Liver (tissue), 9 donors: ENCODE data around the gene KCNJ10. TPM values are rescaled to one million over a fixed set of nuclear protein-coding genes. Genes with fewer than 3 reads are reported as not detected.

Experiments used
- DNase-seq: peaks from one replicate; pipeline ENCODE4 v3.0.0-alpha.2; 2017; ENCODE audit warnings: low spot score
- H3K27ac ChIP-seq, 2 donors: one replicate each; pipeline ENCODE4 v1.7.0; 2013; ENCODE audit warnings: inconsistent platforms in 2 of 2, low read length in 2 of 2, control low read depth in 1 of 2, low read depth in 1 of 2, mild to moderate bottlenecking in 1 of 2
- H3K27me3 ChIP-seq, 4 donors: one replicate each; pipeline versions ENCODE4 v1.6.1 to v1.7.0; 2013; ENCODE audit warnings: low read length in 3 of 4, inconsistent platforms in 1 of 4, mild to moderate bottlenecking in 1 of 4, moderate library complexity in 1 of 4; ENCODE audit not compliant: control insufficient read depth in 4 of 4, insufficient read depth in 4 of 4
- H3K36me3 ChIP-seq, 4 donors: one replicate each; pipeline versions ENCODE4 v1.6.1 to v1.7.0; 2013; ENCODE audit warnings: low read length in 3 of 4, mild to moderate bottlenecking in 3 of 4, low read depth in 1 of 4, moderate library complexity in 1 of 4; ENCODE audit not compliant: control insufficient read depth in 4 of 4, insufficient read depth in 3 of 4
- H3K4me1 ChIP-seq, 4 donors: one replicate each; pipeline versions ENCODE4 v1.6.1 to v1.7.0; 2013; ENCODE audit warnings: low read length in 3 of 4, mild to moderate bottlenecking in 3 of 4, moderate library complexity in 1 of 4; ENCODE audit not compliant: control insufficient read depth in 4 of 4, insufficient read depth in 4 of 4
- H3K4me3 ChIP-seq, 3 donors: one replicate each; pipeline versions ENCODE4 v1.6.1 to v1.7.0; 2013; ENCODE audit warnings: low read length in 3 of 3, control low read depth in 1 of 3, low read depth in 1 of 3, mild to moderate bottlenecking in 1 of 3
- H3K9ac ChIP-seq, 2 donors: one replicate each; pipeline ENCODE4 v1.7.0; 2013; ENCODE audit warnings: low read length in 2 of 2, mild to moderate bottlenecking in 2 of 2, moderate library complexity in 2 of 2, control low read depth in 1 of 2, low read depth in 1 of 2
- H3K9me3 ChIP-seq, 4 donors: one replicate each; pipeline versions ENCODE4 v1.6.1 to v1.7.0; 2013; ENCODE audit warnings: low read length in 3 of 4; ENCODE audit not compliant: control insufficient read depth in 4 of 4
- ATF3 ChIP-seq: IDR thresholded peaks from 2 replicates; pipeline ENCODE4 v1.6.1; 2016; ENCODE audit warnings: antibody characterized with exemption
- CTCF ChIP-seq: fragments of 150-350 bp; IDR thresholded peaks from 2 replicates; pipeline ENCODE4 v1.5.1; 2017; ENCODE audit warnings: improper control_type of control experiment, low read depth, low read length; ENCODE audit not compliant: missing input control
- EGR1 ChIP-seq, 2 donors: IDR thresholded peaks; 2 replicates each; pipeline ENCODE4 v1.6.1; 2016 to 2018; ENCODE audit warnings: antibody characterized with exemption in 2 of 2, low read depth in 2 of 2
- FOXA2 ChIP-seq: IDR thresholded peaks from 2 replicates; pipeline ENCODE4 v1.6.1; 2016; ENCODE audit warnings: antibody characterized with exemption
- HNF4A ChIP-seq, 2 donors: conservative IDR thresholded peaks; 2 replicates each; pipeline ENCODE4 v1.6.1; 2016; ENCODE audit warnings: antibody characterized with exemption in 2 of 2, mild to moderate bottlenecking in 2 of 2
- HNF4G ChIP-seq: IDR thresholded peaks from 2 replicates; pipeline ENCODE4 v1.6.1; 2016; ENCODE audit warnings: antibody characterized with exemption
- JUND ChIP-seq, 2 donors: IDR thresholded peaks; 2 replicates each; pipeline ENCODE4 v1.6.1; 2016; ENCODE audit warnings: antibody characterized with exemption in 2 of 2
- MAX ChIP-seq: IDR thresholded peaks from 2 replicates; pipeline ENCODE4 v1.6.1; 2016; ENCODE audit warnings: antibody characterized with exemption
- NR2F2 ChIP-seq: IDR thresholded peaks from 2 replicates; pipeline ENCODE4 v1.6.1; 2016; ENCODE audit warnings: antibody characterized with exemption
- REST ChIP-seq: IDR thresholded peaks from 2 replicates; pipeline ENCODE4 v1.6.1; 2016; ENCODE audit warnings: antibody characterized with exemption, mild to moderate bottlenecking
- SP1 ChIP-seq: IDR thresholded peaks from 2 replicates; pipeline ENCODE4 v1.6.1; 2018; ENCODE audit warnings: antibody characterized with exemption, mild to moderate bottlenecking
- TAF1 ChIP-seq: conservative IDR thresholded peaks from 2 replicates; pipeline ENCODE4 v1.6.1; 2016; ENCODE audit warnings: antibody characterized with exemption, mild to moderate bottlenecking
- ZBTB33 ChIP-seq: IDR thresholded peaks from 2 replicates; pipeline ENCODE4 v1.6.1; 2016; ENCODE audit warnings: antibody characterized with exemption
- WGBS: extraction: QIAGEN DNeasy Blood & Tissue Kit; methylation state at CpG from one replicate; pipeline ENCODE4 v1.1.7; 2013; 5-methylcytosine and 5-hydroxymethylcytosine counted together
- polyA plus RNA-seq, 2 donors: library from polyadenylated mRNA; stranded (reverse) in 1 of 2; unstranded in 1 of 2; fragments of 200-250 nt in 1 of 2; fragments of >200 nt in 1 of 2; fragmentation: Nextera tagmentation in 1 of 2; extraction: Ambion mirVana in 1 of 2; gene quantifications; one replicate each; pipeline versions ENCODE4 v1.2.1 to v1.2.3, GENCODE V29; 2013 to 2015
- total RNA-seq, 2 donors: library from RNA; depleted of rRNA; stranded (reverse); fragments of >200 nt; gene quantifications; one replicate each; pipeline ENCODE4 v1.2.3, GENCODE V29; 2014
- donor health status: healthy.
- donor health status: healthy.
- donor health status: healthy.
- donor health status: healthy.
- donor health status: healthy.

KCNJ10 gene
- total and polyA plus RNA-seq, 4 donors = 0.48 to 1.6 (median 0.52) TPM

GRCh38 chr1:159960721-159961381, 109.1 kb downstream of the KCNJ10 start (continued):
- TF ChIP-seq REST = no peak

GRCh38 chr1:159959451-159959850, 110.5 kb downstream of the KCNJ10 start:
- H3K9me3 ChIP-seq = no peaks in the 10 kb centered on the region
- 85% methylated on average over 4 of the region's 4 CpGs for WGBS
- H3K9ac ChIP-seq = no peak overlapping the region
- H3K27me3 ChIP-seq = no peaks in the 10 kb centered on the region
- H3K4me3 ChIP-seq = no peak overlapping the region
- no peak overlapping the region for H3K27ac ChIP-seq
- H3K4me1 ChIP-seq = peaks cover 0 to 5% (median 2%) of the 10 kb centered on the region in 4 donors
- no peaks in the 10 kb centered on the region for H3K36me3 ChIP-seq
- DNase-seq = no peak
- TF ChIP-seq EGR1 (IDR thresholded peaks at IDR 0.05; ENCODE audit: low read depth in 2 of 2) (no peak), ATF3 (no peak), SP1 (no peak), JUND (IDR thresholded peaks at IDR 0.05) (no peak), TAF1 (no peak), FOXA2 (no peak), MAX (no peak), HNF4A (conservative IDR thresholded peaks at IDR 0.05) (no peak), CTCF (no peak), REST (no peak), NR2F2 (no peak), ZBTB33 (no peak), HNF4G (no peak)
